Adrenal gland (tissue), 12 donors: Measurements from ENCODE around the gene JAML. TPM values are rescaled to one million over a fixed set of nuclear protein-coding genes. Genes with fewer than 3 reads are reported as not detected.
A peak's percentile ranks its signal among the peaks of the same experiment; 100 is the strongest.
"Not testable (repeated sequence)": the region's sequence is repeated elsewhere in the genome, so short reads cannot be mapped to it uniquely, and the experiment has no call there.

Experiments used
- DNase-seq, 7 donors: peaks; one replicate each; pipeline ENCODE4 v3.0.0-alpha.2; 2019 to 2020
- H3K27ac ChIP-seq, 5 donors: fragments of 200-600 bp; sonication (generic) in 4 of 5; 1 replicate in 3 of 5; 2 replicates in 2 of 5; pipeline versions ENCODE4 v1.5.1 to v1.8.0; 2016 to 2020; ENCODE audit warnings: mild to moderate bottlenecking in 1 of 5
- H3K27me3 ChIP-seq: fragments of 200-600 bp; 2 replicates; pipeline ENCODE4 v1.8.0; 2021
- H3K36me3 ChIP-seq, 2 donors: fragments of 200-600 bp; replicated peaks in 1 of 2; 1 replicate in 1 of 2; 2 replicates in 1 of 2; pipeline versions ENCODE4 v1.5.1 to v1.8.0; 2018 to 2022
- H3K4me1 ChIP-seq, 2 donors: fragments of 200-600 bp; replicated peaks in 1 of 2; 1 replicate in 1 of 2; 2 replicates in 1 of 2; pipeline versions ENCODE4 v1.5.1 to v1.8.0; 2018 to 2021
- H3K4me3 ChIP-seq, 4 donors: fragments of 200-600 bp; sonication (generic) in 3 of 4; one replicate each; pipeline ENCODE4 v1.5.1; 2016 to 2018
- H3K9me3 ChIP-seq, 3 donors: fragments of 200-600 bp; sonication (generic) in 1 of 3; replicated peaks in 1 of 3; 1 replicate in 2 of 3; 2 replicates in 1 of 3; pipeline versions ENCODE4 v1.5.1 to v1.8.0; 2016 to 2021
- CTCF ChIP-seq, 6 experiments: fragments of 450-650 bp in 4 of 6; fragments of 200-600 bp in 2 of 6; sonication (generic) in 1 of 6; IDR thresholded peaks; 1 replicate in 5 of 6; 2 replicates in 1 of 6; pipeline versions ENCODE4 v1.5.1 to v1.8.0; 2016 to 2021; ENCODE audit warnings: antibody characterized with exemption in 6 of 6, mild to moderate bottlenecking in 2 of 6, moderate library complexity in 1 of 6
- POLR2A ChIP-seq, 2 donors: fragments of 450-650 bp; IDR thresholded peaks; one replicate each; pipeline ENCODE4 v1.6.1; 2017; ENCODE audit warnings: antibody characterized with exemption in 2 of 2, mild to moderate bottlenecking in 2 of 2, moderate library complexity in 1 of 2
- WGBS, 4 donors: extraction: QIAGEN DNeasy Blood & Tissue Kit in 2 of 4; methylation state at CpG; one replicate each; pipeline versions ENCODE4 v1.1.5 to v1.1.7; 2013 to 2017; 5-methylcytosine and 5-hydroxymethylcytosine counted together
- intact Hi-C, 2 donors: fragments of 100-400 bp; cut with DNase I; formaldehyde crosslinking; loops; one replicate each; pipeline versions ENCODE4 v1.14.1 to v1.15.0; 2022 to 2023
- polyA plus RNA-seq, 3 donors: library from polyadenylated mRNA; stranded (reverse); fragments of 200-250 nt in 2 of 3; fragments of 350-450 nt in 1 of 3; fragmentation: Illumina TruSeq in 1 of 3; extraction: RNeasy Lipid Tissue Mini Kit (QIAGEN cat#74804) in 1 of 3; gene quantifications; one replicate each; pipeline ENCODE4 v1.2.3, GENCODE V29; 2013 to 2014
- total RNA-seq, 9 donors: library from RNA; depleted of rRNA in 4 of 9; stranded (reverse); fragments of >200 nt in 4 of 9; fragments of 120-200 nt in 1 of 9; fragmentation: NEBNext Ultra II Directional in 1 of 9; extraction: Animal tissue kit (Norgen Biotek cat#: 25700) in 1 of 9; gene quantifications; one replicate each; pipeline versions ENCODE4 v1.1.0 to v1.2.4, GENCODE V29; 2013 to 2023
- donor health status: healthy with polysubstance abuse.
- donor health status: Bipolar disorder and iron deficiency.
- donor health status: DM: yes; HTN: yes; CAD: no.
- donor health status: DM: no; HTN: no; CAD: no.
- donor health status: DM: no; HTN: no; CAD: no.
- donor health status: DM: yes; HTN: yes; CAD: no.

The JAML gene
- total and polyA plus RNA-seq, 12 donors = 1.8 to 13.9 (median 4.5) TPM

- intact Hi-C loops = loop anchor here (2.0 to 5.0 kb wide), 2 partner anchors 154 kb away; no protein-coding TSS in a partner anchor
- WGBS, 4 donors = 0 to 1% (median 0%) methylated on average over 5 to 9 of the region's 9 CpGs
- no peaks in the 10 kb centered on the region for H3K27me3 ChIP-seq
- H3K9me3 ChIP-seq = no peaks in the 10 kb centered on the region
- TF ChIP-seq CTCF (IDR thresholded peaks at IDR 0.05) = peak; percentile 64 to 87 (median 80)
- TF ChIP-seq POLR2A (IDR thresholded peaks at IDR 0.05) = no peak
- no peaks in the 10 kb centered on the region for H3K36me3 ChIP-seq
- H3K4me3 ChIP-seq = no peak overlapping the region
- H3K4me1 ChIP-seq = peaks cover 0 to 10% of the 10 kb centered on the region in 2 donors
- peak; percentile 67 to 84 (median 71) for DNase-seq
- no peak overlapping the region for H3K27ac ChIP-seq
These were observed 26.4 kb downstream of the JAML start for GRCh38 chr11:118198370-118198769.

GRCh38 chr11:118194835-118195627, 29.8 kb downstream of the JAML start:
- TF ChIP-seq CTCF (IDR thresholded peaks at IDR 0.05) (no peak), POLR2A (IDR thresholded peaks at IDR 0.05) (no peak)
- H3K4me1 ChIP-seq = peaks cover 0 to 10% of the 10 kb centered on the region in 2 donors
- H3K9me3 ChIP-seq = no peaks in the 10 kb centered on the region
- no peaks in the 10 kb centered on the region for H3K27me3 ChIP-seq
- peak overlapping the region in 1 of 5 donors; percentile 31 for H3K27ac ChIP-seq
- H3K36me3 ChIP-seq = no peaks in the 10 kb centered on the region
- intact Hi-C loops = loop anchor here in 1 of 2 donors (5.0 kb wide), 1 partner anchor 157 kb away; no protein-coding TSS in a partner anchor
- DNase-seq = peak; percentile 36 to 84 (median 51)
- 54 to 61% (median 57%) methylated on average over 9 to 10 of the region's 10 CpGs for WGBS, 4 donors
- no peak overlapping the region for H3K4me3 ChIP-seq

GRCh38 chr11:118193910-118194566, 30.8 kb downstream of the JAML start:
- Histone ChIP-seq H3K27me3 (no peaks in the 10 kb centered on the region), H3K9me3 (no peaks in the 10 kb centered on the region), H3K27ac (no peak overlapping the region), H3K4me1 (peaks cover 0 to 8% of the 10 kb centered on the region in 2 donors), H3K36me3 (no peaks in the 10 kb centered on the region), H3K4me3 (no peak overlapping the region)
- TF ChIP-seq CTCF (IDR thresholded peaks at IDR 0.05) = no peak
- TF ChIP-seq POLR2A (IDR thresholded peaks at IDR 0.05) = no peak
- no peak for DNase-seq
- intact Hi-C loops = no loop called here
- WGBS, 4 donors = 75 to 82% (median 78%) methylated on average over 6 of the region's 6 CpGs

- H3K27me3 ChIP-seq, H3K4me3 ChIP-seq, H3K4me1 ChIP-seq, H3K27ac ChIP-seq, H3K9me3 ChIP-seq, intact Hi-C loops, DNase-seq, H3K36me3 ChIP-seq: not testable (repeated sequence)
- 80 to 88% (median 86%) methylated on average over 5 of the region's 5 CpGs for WGBS, 4 donors
These were observed 32.0 kb downstream of the JAML start for GRCh38 chr11:118192817-118193216.

GRCh38 chr11:118190942-118191506, 33.8 kb downstream of the JAML start:
- H3K27ac ChIP-seq, H3K27me3 ChIP-seq, H3K4me1 ChIP-seq, intact Hi-C loops, H3K9me3 ChIP-seq, DNase-seq, H3K36me3 ChIP-seq, H3K4me3 ChIP-seq: not testable (repeated sequence)
- WGBS, 4 donors = 45 to 95% (median 87%) methylated on average over 2 of the region's 2 CpGs
